ENCODE measurements around the gene SPEM3. TPM values are rescaled to one million over a fixed set of nuclear protein-coding genes. Genes with fewer than 3 reads are reported as not detected.

Gene SPEM3
- total RNA-seq, 1 donor from 2014 or later: not detected

- no peak for TF ChIP-seq CTCF (IDR thresholded peaks at IDR 0.05; ENCODE audit: insufficient read depth, low read length, severe bottlenecking)
- no peak for FAIRE-seq
Observed at GRCh38 chr17:7398612-7399011, 30.0 kb upstream of the SPEM3 start.

GRCh38 chr17:7403043-7403726 is 25.5 kb upstream of the SPEM3 start:
- DNase-seq (ENCODE audit: low read depth) (no peak), FAIRE-seq (peak; percentile 52)
- TF ChIP-seq CTCF (IDR thresholded peaks at IDR 0.05; ENCODE audit: insufficient read depth, low read length, severe bottlenecking): no peak
- Histone ChIP-seq H3K36me3 (ENCODE audit: control insufficient read depth, insufficient read depth, low read length) (no peaks in the 10 kb centered on the region), H3K4me3 (ENCODE audit: low read depth, low read length) (peak overlapping the region; percentile 74), H3K27me3 (ENCODE audit: control insufficient read depth, insufficient read depth, low read length) (no peaks in the 10 kb centered on the region)

More at GRCh38 chr17:7398612-7399011, 30.0 kb upstream of the SPEM3 start:
- DNase-seq (ENCODE audit: low read depth): no peak
- Histone ChIP-seq H3K27me3 (ENCODE audit: control insufficient read depth, insufficient read depth, low read length) (no peaks in the 10 kb centered on the region), H3K4me3 (ENCODE audit: low read depth, low read length) (no peak overlapping the region), H3K36me3 (ENCODE audit: control insufficient read depth, insufficient read depth, low read length) (no peaks in the 10 kb centered on the region)

GRCh38 chr17:7403727-7403976 is 25.0 kb upstream of the SPEM3 start:
- Histone ChIP-seq H3K36me3 (ENCODE audit: control insufficient read depth, insufficient read depth, low read length) (no peaks in the 10 kb centered on the region), H3K27me3 (ENCODE audit: control insufficient read depth, insufficient read depth, low read length) (no peaks in the 10 kb centered on the region), H3K4me3 (ENCODE audit: low read depth, low read length) (peak overlapping the region; percentile 74)
- TF ChIP-seq CTCF (IDR thresholded peaks at IDR 0.05; ENCODE audit: insufficient read depth, low read length, severe bottlenecking): no peak
- FAIRE-seq (no peak), DNase-seq (ENCODE audit: low read depth) (no peak)

- DNase-seq (ENCODE audit: low read depth) (peak; percentile 96), FAIRE-seq (peak; percentile 47)
- H3K27me3 ChIP-seq (ENCODE audit: control insufficient read depth, insufficient read depth, low read length): no peaks in the 10 kb centered on the region
- TF ChIP-seq CTCF (IDR thresholded peaks at IDR 0.05; ENCODE audit: insufficient read depth, low read length, severe bottlenecking): no peak
- no peaks in the 10 kb centered on the region for H3K36me3 ChIP-seq (ENCODE audit: control insufficient read depth, insufficient read depth, low read length)
- peak within 1 kb of the TSS; percentile 74 for H3K4me3 ChIP-seq (ENCODE audit: low read depth, low read length)
Observed at GRCh38 chr17:7403977-7404736, 24.5 kb upstream of the SPEM3 start, which contains the start of gene TMEM256. TMEM256 (minus strand) TSS chr17:7404097; CDS start chr17:7404084, 13 bp downstream.

DNA sequence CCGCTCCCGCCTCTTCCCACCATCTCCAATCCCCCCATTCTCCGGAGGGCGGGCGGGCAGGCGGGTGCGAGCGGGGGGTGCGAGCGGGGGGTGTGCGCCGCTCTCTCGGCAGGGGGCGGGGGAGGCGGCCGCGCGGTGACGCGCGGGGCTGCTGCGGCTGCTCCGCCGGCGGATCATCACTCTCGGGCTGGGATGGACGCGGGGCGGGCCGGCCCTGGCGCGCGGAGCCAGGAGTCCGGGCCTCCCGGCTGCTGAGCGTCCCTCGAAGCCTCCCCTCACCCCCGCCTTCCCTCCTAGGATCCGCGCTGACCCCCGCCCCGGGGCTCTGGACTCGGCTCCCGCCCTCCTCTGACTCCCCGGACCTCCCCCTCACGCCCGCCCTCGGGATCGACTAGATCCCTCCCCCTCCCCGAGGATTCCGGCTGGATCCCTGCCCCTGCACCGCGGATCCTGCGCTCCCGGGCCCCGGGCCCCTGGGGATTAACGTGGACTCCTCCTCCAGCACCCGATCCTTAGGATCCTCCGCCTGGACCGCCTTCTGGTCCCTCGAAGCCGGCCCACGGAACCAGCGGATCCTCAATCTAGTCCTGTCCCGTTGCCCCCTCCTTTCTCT is 23.8 kb upstream of the SPEM3 start:
- FAIRE-seq: no peak

More for the DNA sequence above, 23.8 kb upstream of the SPEM3 start:
- TF ChIP-seq CTCF (IDR thresholded peaks at IDR 0.05; ENCODE audit: insufficient read depth, low read length, severe bottlenecking): no peak
- no peaks in the 10 kb centered on the region for H3K27me3 ChIP-seq (ENCODE audit: control insufficient read depth, insufficient read depth, low read length)
- DNase-seq (ENCODE audit: low read depth): no peak
- no peaks in the 10 kb centered on the region for H3K36me3 ChIP-seq (ENCODE audit: control insufficient read depth, insufficient read depth, low read length)
- peak overlapping the region; percentile 74 for H3K4me3 ChIP-seq (ENCODE audit: low read depth, low read length)

Data from bronchial epithelial cell (primary cell).